SIG-M5 treated with dmso at 0.1 percent for 504 hours (cell line): ENCODE measurements around the gene SORCS2.

Experiments used
- DNase-seq: peaks from one replicate; lab custom pipeline; 2025; ENCODE audit not compliant: unreplicated experiment; lab: John Stamatoyannopoulos, UW

Gene SORCS2

DNA sequence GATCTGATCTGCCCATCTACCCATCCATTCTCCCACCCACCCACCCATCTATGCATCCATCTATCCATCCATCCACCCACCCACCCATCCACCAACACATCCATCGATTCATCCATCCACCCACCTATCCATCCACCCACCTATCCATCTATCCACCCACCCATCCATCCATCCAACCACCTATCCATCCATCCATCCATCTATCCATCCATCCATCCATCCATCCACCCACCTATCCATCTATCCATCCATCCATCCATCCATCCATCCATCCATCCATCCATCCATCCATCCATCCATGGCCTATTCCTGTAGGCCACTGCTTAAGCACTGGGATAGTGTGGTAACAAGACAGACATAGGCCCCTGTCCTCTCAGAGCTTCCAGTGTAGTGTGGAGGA is 69.8 kb downstream of the SORCS2 start:
- no peak for DNase-seq

DNA sequence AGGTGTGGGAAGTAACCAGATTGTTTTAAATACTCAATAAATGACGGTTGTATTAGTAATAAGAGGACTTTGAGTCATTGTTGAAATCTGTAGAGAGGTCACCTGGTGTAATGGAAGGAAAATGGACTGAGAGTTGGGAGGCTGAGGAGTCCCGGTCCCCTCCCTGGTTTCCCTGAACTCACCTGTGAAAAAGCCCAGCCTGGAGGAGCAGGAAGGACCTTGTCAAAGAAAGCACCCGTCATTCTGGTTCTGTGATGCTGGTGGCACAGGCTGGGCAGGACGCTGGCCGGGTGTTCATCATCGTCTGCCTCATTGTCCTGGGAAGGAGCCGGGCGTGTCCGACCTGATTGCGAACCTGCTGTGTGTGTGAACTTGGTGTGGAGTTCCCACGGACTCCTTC is 70.8 kb downstream of the SORCS2 start:
- peak; percentile 20 for DNase-seq

DNA sequence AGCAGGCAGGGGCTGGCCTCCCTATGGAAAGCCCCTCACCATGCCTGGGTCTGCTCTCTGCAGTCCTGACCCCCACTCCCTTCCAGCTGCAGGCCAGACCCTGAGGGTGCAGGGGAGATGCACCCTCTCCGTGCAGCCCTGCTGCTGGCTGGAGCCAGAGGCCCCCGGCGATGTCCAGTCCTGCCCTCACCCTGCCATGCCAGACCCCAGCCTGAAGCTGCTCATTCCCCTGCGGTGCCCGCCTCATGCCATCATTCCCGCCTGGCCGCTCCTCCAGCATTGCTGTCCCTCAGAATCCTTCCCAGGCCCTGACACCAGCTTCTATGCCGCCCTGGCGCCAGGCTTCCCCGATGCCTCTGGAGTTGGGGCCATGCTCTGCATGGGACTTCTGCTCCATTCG is 72.4 kb downstream of the SORCS2 start:
- DNase-seq, result no peak

DNA sequence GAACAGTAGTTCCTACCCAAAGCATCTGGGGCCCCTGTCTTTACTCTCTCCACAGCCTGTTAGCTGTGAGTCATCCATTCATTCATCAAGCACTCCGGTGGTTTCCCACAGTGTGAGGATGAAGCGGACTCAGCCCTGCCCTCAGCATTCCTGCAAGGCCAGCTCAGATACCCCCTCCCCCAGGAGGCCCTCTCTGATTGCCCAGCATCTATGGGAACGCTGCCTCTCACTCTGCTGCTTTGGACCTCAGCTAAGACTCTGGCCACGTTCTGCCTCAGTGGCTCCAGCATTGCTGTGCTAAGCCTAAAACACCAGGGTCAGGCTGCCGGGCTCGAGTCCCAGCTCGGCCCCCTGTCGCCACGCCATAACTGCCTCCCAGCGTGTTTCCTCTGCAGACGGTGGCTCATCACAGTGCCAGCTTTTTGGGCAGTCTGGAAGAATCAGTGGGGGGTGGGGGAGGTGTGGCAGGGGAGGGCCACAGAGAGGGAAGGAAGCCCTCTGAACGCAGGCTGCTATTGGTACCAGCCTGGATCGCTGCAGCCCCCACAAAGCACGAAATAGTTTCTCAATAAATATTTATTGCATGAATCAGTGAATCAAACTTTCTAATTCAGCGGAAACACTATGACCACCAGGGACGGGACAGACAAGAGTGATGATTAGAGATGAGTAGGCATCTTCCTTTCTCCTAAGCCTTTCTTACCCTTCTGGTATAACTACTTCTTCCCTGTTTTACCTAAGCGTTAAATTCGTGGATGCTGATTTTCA is 74.4 kb downstream of the SORCS2 start:
- DNase-seq, result no peak

DNA sequence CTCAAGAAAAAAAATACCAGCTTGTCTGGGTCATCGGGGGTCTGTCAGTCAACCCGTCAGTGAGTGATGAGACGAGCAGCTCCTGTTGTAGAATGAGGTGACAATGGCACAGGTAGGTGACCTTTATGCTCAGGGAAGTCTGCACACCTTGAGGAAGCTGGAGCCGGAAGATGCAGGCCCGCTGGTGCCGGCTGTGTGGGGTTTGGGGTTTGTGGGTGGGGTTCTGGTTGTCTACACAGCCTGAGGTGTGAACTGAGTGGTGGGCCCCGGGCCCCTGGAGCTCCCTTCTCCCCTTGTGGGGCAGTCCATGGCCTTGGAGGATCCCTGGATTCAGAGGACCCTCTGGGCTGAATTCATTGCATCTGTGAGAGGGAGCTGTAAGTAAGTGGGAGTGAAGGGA is 75.5 kb downstream of the SORCS2 start:
- DNase-seq, result no peak

DNA sequence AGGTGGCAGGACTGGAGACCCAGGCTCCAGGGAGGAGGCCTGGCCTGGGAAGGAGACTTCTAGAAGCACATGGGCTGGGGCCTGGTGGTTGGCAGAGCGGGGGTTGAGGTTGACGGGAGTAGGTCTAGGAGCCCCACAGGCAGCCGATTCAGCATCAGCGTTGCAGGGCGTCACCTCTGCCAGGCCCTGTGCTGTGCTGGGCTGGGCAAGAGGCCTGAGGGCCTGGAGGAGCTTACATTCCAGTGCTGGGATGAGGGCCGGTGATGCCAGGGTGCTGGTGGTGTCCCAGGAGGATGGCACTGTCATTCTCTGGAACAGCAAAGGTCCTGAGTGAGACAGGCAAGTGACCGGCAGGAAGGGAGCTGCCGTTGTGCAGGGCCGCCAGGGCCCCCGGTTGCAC is 76.6 kb downstream of the SORCS2 start:
- no peak for DNase-seq

DNA sequence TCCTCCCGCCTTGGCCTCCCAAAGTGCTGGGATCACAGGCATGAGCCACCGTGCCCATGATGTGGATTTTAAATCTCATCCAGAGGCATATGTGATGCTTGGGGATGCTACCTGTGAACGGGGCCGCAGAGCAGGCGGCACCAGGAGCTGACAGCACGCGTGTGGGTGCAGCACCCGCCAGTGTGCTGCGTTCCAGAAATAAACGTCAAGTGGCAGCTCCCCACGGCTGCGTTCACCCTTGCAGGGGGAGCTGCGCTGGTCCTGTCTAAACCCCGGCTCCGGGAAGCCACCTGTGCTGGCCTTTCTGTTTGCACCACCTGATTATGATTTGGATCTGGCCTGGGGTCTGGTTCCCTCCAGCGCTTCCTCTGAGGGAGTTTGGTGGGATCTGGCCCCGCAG is 77.8 kb downstream of the SORCS2 start:
- no peak for DNase-seq

DNA sequence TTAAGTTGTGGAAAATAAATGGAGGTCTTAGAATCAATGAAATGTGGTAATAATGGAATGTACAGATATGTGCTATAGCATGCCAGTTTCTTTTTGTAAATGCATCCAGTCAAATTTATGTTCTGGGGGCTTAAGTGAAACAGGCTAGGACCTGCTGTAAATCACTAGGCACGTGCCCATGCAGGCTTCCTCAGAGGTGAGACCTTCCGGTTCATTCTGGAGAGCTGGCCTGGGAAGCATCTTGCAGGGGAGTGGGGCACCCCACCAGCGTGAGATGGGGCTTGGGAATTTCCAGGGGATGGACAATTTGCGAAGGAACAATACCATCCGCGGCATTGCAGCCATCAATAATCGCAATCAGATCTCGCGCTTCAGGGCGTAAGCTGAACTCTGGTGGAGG is 80.1 kb downstream of the SORCS2 start:
- no peak for DNase-seq

DNA sequence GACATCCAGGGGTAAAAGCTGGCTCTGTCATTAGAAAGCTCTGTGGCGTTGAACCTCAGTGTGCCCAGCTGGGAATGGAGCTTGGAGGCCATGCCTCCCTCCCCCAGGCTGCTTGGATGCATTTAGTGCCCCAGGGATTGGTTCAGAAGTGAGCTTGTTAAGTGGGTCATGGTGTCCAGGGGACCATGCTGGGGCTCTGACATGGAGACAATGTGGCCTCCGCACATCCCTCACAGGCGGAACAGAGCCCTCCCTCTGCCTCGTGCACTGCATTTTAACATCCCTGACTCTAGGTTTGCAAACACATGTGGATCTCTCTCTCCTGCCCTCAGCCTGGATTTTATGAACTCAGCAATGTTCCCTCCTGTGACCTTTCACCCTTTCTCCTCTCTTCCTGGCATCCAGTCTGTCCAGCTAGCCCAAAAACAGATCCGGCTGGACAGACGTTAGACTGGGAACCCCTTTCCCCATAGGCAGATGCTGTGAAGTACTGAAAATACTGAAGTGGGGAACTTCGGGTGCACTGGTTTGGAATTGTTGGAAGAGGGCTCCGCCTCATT is 81.5 kb downstream of the SORCS2 start:
- no peak for DNase-seq

DNA sequence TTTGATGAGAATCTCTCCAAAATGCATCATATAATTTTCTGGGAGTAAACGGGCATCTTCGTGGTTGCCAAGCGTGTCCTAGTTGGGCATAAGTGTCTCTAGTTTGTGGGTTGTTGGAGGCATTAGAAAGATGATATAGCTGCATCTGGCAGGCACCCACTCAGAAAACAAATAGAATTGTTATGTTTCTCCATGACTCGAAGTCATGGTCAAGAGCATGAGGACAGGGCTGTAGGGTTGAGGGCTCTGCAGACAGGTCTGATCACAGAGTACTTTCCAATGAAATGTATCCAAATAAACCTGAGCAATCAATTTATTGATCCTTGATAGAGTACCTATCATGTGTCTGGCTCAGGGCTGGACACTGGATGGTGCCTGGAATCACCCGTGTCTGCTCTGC is 82.7 kb downstream of the SORCS2 start:
- DNase-seq, result no peak

DNA sequence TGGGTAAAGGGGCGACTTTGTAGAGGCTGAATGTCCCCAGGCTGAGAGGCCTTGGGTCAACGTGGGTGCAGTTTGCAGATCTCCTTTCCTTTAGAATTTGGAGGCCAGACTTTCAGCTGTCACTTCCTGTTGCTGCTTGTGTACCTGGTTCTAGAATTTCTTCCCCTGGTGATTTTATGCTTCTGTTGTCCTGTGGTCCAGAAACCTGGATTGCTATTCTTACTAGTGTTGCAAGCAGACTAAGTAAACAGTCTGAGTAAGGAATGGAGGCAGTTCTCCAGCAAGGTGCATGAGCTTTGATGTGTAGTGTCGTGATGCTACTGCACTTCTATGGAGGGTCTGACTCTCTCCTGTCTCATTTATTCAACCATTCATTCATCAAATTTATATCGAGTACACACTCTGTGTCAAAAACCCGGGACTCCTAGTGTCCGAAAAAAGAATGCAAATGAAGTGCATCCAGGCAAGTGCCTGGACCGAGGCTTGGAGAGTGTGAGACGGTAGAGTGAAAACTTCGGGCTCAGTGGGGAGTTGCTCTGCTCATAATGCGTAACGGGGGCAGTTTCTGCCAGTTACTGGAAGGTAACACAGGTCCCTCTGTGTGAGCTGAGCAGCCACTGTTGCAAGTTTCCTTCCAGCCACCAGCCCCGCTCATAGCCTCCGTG is 83.3 kb downstream of the SORCS2 start:
- no peak for DNase-seq

DNA sequence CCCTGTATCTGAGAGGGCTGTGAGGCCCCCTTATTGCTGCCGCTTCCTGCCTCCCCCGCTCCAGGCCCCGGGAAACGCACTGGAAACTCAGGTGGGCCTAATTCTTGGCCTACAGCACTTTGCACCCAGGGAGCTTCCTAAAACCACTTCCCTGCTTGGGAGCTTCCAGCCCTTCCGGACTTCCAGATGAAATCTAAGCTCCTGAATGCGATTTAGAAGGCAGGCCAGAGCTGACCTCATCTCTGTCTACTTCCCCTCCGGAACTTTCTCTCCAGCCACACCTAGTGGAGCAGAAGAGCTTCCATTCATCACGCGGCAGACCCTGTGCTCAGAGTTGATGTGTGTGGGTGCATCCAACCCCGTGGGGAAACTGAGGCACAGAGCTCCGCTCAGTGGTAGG is 84.2 kb downstream of the SORCS2 start:
- no peak for DNase-seq

DNA sequence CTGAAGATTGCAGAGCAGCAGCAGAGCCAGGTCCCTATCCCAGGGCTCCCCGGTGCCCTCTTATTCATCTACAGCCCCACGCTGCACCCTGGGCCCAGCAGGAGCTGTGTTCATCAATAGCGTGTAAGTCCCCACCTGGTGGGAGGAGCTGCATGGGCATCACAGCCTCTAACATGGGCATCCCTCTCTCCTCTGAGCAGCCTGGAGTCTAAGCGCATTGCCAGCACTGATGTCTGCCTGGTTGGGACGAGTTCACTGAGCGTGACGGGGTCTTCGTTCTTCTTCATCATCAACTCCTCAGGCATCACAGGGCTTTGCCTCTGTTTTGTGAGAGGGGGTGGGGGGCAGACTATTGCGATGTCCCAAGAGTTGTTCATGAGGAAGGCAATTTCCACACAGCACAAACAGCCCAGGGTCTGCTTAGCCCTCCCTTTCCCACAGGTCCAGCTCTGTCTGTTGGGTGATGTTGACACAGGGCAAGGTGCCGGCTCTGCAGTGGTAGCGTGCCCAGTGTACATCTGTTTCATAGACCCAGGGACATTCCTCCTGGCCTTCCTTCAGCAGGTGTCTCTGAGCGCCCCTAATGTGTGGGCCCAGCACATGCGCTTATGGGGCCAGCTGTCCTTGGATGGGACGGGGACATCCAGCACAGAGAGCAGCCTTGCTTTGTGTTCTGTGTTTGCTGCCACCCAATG is 85.9 kb downstream of the SORCS2 start:
- DNase-seq, result no peak

DNA sequence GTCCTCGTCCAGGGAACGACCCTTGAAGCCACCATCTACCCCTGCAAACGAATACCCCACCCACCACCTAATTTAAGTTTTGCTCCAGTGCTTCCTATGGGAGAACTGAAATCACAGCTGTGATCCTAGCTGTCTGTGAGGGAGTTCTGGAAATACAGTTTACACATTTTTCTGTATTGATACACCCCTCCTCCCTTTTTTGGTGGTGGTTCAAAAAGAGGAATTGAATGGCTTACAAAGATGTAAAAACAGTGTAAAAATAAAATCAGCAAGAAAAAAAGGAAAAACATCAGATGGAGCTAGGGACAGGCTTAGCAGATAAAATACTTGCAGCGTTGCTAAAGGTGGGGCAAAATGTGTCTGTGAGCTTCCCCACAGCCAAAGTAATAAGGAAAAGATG is 86.6 kb downstream of the SORCS2 start:
- DNase-seq, result no peak

DNA sequence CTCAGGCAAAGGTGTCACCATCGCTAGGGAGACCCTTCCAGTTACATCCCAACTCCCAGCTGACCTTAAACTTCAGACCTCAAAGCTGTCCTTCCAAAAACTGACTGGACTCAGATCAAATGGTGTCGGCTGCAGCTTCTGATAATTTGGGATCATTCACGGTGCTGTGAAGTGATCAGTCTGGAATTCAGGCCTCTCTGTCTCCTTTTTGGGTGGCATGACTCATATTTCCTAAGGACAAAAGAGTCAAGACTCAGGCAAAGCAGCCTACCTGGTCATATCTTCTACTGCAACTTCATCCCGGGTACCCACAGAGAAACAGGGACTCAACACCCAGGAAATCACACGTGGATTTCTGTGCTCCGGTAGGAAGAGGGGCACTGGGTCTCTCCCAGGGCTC is 87.6 kb downstream of the SORCS2 start:
- DNase-seq, result no peak

DNA sequence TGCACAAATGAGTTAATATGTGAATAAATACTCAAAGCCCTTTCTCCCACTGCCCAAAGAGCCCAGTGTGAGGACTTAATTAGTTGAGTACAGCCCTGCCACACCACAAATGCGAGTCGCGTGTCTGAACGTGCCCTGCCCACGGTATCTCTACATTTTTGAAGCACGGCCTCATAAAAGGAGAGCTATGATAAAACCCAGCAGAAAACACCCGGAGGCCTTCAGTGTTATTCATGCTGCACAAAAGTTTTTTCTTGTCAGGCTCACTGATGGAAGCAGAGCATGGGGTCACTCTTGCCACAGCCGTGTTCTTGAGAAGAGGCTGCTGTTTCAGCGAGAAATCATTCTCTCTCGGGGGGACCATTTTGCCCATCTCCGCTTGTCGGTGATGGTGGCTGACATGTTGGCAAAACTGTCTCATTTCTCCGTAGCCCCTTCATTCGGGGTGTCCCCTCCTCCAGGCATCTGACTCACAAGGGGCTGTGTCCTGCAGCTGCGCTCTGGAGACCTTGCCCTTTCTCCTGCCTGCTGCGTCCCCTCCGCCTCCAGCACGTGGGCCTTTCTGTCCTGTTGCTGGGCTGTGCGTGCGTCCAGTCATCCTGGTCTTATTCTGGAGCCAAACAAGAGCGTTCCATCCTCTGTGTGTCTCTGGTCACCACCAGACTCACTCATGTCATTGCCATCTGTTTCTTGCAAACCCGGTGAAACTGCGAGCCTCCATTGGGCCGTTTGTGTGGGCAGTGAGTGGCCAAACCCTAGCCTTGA is 88.8 kb downstream of the SORCS2 start:
- no peak for DNase-seq

DNA sequence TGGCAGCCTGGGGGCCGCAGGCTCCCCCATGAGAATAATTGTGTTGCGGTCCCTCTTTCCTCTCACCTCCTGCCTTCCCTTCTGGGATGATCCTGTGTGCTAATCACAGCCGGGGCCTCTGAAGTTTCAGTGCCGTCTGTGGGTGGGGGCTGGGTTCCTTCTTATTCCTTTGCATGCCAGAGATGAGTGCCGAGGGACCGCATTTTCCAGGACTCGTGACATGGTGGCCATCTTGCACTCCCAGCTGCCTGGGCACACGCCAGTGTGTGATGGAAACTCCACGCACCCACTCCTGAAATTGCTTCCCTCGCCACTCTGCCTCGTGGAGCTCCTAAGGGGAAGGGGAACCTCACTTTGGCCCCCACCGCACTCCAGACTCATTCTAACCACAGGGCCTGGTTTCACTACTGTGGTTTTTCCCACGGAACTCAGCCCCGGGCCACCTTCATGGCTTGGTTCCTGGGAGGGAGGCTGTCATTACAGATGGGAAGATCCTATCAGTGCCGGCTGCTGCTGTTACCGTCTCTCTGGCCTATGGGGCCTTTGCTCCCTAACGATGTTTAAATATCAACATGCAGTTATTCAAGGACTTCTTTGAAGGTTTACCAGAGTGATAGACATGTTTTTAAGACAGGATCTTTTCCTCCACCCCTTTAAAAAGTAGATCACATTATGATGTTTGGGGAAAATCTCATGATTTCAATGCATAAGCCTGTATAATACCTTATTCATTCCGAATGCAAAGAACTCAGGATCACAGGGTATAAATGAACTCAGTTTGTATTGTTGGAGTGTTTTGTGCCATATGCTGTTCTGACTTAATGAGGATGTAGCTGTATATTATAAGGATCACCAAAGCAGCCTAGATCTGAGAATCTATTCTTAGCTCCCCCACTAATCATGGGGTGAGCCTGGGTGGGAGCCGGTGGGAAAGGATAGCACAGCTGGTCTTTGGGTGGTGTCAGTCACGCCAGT is 89.6 kb downstream of the SORCS2 start:
- DNase-seq, result no peak

DNA sequence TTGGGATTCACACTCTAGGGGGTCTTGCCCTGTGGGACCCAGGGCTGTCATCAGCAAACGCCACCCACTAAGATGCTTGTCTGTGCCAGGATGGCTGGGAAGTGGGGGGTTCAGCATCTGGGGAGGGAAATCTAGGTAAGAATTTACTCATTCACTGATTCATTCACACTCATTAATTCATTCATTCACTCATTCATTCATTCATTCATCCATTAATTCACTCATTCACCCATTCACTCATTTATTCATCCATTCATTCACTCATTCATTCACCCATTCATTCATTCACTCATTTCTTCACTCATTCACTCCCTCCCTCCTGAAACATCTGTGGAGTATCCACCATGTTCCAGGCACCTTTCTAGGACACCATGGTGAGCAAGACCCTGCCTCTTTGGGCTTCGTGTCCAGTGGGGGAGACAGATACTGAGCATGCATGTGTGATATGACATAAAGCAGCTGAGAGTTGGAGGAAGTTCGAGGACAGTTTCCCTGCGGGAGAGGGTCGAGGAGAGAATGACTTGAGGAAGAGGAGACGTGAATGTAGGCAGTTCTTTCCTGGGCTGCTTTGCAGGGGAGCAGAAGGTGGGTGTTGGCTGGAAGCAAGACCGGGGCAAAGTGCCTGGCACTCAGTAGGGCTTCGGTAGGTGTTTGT is 90.6 kb downstream of the SORCS2 start:
- DNase-seq, result no peak

DNA sequence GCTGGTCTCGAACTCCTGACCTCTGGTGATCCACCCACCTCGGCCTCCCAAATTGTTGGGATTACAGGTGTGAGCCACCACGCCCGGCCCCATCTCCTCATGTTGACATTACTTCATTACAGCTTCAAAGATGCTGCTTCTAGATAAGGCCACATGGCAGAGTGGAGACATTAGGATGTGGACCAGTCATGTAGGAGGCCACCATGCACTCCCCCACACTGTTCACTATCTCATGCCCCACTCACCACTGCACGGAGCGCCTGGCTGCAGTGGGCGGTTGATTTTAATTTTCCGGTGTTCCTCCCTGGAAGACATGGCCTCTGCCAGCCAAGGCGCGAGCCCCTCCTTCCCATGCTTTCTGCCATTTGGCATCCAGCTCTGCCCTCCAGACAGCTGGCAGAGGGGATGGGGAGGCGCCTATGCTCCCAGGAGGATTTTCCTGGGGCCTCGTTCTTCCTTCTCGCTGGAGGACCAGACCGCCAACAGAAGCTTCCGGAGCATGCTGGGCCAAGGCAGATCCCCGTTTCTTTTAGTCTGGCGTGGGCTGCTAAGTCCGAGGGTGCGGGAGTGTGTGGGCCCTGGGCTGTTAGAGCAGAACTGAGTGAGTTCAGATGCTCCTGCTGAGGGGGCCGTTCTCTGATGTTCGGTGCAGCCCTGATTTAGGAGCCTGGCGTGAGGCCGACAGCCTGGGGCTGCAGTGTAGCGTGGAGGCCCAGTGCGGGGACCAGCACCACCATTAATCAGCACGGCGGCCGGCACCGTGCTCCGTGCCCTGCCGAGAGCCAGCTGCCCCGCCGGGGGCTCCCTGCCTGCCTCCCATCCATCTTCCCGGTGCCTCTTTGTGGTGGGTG is 93.1 kb downstream of the SORCS2 start:
- no peak for DNase-seq
